GM20431 (cell line): ENCODE measurements around the gene GADD45A.
"Not testable (repeated sequence)": the region's sequence is repeated elsewhere in the genome, so short reads cannot be mapped to it uniquely, and the experiment has no call there.

Source experiments
- in situ Hi-C: fragments of 300-500 bp; cut with MseI, MboI; formaldehyde crosslinking; loops from one replicate; pipeline ENCODE4 v1.15.0; 2020; ENCODE audit warnings: low sequenced_read_pairs; ENCODE audit not compliant: unreplicated experiment

GADD45A gene

DNA sequence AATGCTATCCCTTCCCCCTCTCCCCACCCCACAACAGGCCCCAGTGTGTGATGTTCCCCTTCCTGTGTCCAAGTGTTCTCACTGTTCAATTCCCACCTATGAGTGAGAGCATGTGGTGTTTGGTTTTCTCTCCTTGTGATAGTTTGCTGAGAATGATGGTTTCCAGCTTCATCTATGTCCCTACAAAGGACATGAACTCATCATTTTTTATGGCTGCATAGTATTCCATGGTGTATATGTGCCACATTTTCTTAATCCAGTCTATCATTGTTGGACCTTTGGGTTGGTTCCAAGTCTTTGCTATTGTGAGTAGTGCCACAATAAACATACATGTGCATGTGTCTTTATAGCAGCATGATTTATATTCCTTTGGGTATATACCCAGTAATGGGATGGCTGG is 19.7 kb upstream of the GADD45A start:
- in situ Hi-C loops, result not testable (repeated sequence)

GRCh38 chr1:67666636-67667035 is 18.4 kb upstream of the GADD45A start:
- in situ Hi-C loops, result no loop called here

- in situ Hi-C loops, result no loop called here
Measured at GRCh38 chr1:67668660-67669059, 16.3 kb upstream of the GADD45A start.

GRCh38 chr1:67672260-67672803 is 12.7 kb upstream of the GADD45A start:
- in situ Hi-C loops, result no loop called here

- in situ Hi-C loops, result no loop called here
Measured at GRCh38 chr1:67673468-67674201, 11.4 kb upstream of the GADD45A start.

- in situ Hi-C loops, result no loop called here
Measured at GRCh38 chr1:67674260-67675011, 10.6 kb upstream of the GADD45A start.

- in situ Hi-C loops, result no loop called here
Measured at GRCh38 chr1:67675800-67676199, 9.2 kb upstream of the GADD45A start.

- in situ Hi-C loops, result no loop called here
Measured at GRCh38 chr1:67676287-67676686, 8.7 kb upstream of the GADD45A start.

DNA sequence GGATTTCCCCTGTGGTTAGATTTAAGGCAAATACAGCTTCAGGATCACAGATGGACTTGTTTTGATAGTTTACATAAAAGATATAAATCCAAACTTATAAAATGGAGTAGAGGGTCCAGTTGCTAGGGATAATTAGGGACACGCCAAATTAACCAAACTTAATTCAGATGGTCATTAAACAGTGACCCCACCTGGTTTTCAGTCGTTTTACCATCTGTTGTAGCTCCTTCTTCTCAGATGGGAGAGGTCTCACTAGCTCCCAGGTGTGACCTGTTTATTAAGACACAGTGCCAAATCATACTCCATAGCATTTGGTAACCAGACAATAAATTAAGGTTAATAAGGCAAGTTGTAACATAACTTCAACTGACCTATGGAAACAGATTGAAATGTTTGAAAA is 8.1 kb upstream of the GADD45A start:
- in situ Hi-C loops, result no loop called here

GRCh38 chr1:67677408-67677807 is 7.6 kb upstream of the GADD45A start:
- in situ Hi-C loops, result no loop called here

GRCh38 chr1:67677930-67678329 is 7.1 kb upstream of the GADD45A start:
- in situ Hi-C loops, result no loop called here

DNA sequence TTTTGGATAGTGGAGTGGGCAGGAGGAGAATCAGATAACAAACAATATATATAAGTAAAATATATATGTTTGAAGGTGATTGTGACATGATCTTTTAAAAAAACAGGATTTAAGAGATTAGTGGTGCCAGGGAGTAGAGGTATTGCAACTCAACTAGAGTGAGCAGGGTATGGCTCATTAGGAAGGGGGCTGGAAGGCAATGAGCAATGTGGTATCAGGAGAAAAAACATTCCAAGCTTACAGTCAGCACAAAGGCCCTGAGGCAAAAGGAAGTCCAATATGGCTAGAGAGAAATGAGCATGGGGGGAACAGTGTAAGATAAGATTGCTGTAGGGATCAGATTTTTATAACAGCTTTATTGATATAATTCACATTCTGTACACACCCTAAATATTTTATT is 5.3 kb upstream of the GADD45A start:
- in situ Hi-C loops, result loop anchor here (10.0 kb wide), 1 partner anchor 75 kb away; no protein-coding TSS in a partner anchor

GRCh38 chr1:67680486-67680885 is 4.5 kb upstream of the GADD45A start:
- in situ Hi-C loops, result loop anchor here (10.0 kb wide), 1 partner anchor 74 kb away; no protein-coding TSS in a partner anchor

- in situ Hi-C loops, result loop anchor here (10.0 kb wide), 1 partner anchor 72 kb away; no protein-coding TSS in a partner anchor
Measured at GRCh38 chr1:67682659-67683197, 2.3 kb upstream of the GADD45A start.

GRCh38 chr1:67683316-67683715 is 1.7 kb upstream of the GADD45A start:
- in situ Hi-C loops, result loop anchor here (10.0 kb wide), 1 partner anchor 71 kb away; no protein-coding TSS in a partner anchor

- in situ Hi-C loops, result loop anchor here (10.0 kb wide), 1 partner anchor 71 kb away; no protein-coding TSS in a partner anchor
Measured at GRCh38 chr1:67683766-67684525, 1.1 kb upstream of the GADD45A start.

DNA sequence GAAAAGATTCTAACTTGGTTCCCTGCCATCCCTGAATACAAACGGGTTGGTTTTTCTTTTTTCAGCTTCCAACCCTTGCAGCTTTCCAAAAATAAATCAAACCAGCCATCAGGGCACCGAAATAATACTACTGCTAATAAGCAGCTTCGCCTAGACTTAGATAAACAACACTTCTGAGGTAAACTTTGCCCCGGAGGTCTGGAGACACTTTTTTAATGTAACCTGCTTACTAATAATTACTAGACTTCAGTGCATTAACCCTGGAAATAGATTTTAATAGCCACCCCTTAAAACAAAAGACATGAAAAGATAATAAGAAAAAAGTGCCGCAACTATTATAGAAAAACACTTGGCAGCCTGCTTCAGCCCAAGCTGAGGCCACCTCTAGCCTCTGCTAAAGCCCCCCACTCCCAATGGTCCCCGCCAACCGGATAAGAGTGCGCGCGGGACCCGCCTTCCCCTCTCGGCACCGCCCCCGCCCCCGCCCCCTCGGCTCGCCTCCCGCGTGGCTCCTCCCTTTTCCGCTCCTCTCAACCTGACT is 405 bp upstream of the GADD45A start:
- in situ Hi-C loops, result loop anchor here (10.0 kb wide), 1 partner anchor 70 kb away; no protein-coding TSS in a partner anchor

GRCh38 chr1:67685558-67686266 is 711 bp downstream of the GADD45A start:
- in situ Hi-C loops, result loop anchor here (10.0 kb wide), 1 partner anchor 69 kb away; no protein-coding TSS in a partner anchor
